GM12878 (cell line): ENCODE measurements around the gene SLC29A4. TPM values are rescaled to one million over a fixed set of nuclear protein-coding genes. Genes with fewer than 3 reads are reported as not detected.
"Not testable (repeated sequence)": the region's sequence is repeated elsewhere in the genome, so short reads cannot be mapped to it uniquely, and the experiment has no call there.

Experiments
- ATAC-seq: fragments of 200-7000 bp; cut with Tn5 transposase; 3 replicates; pipeline ENCODE4 v1.9.1; 2020; ENCODE audit warnings: mild to moderate bottlenecking, moderate library complexity
- BruUV-seq: library from RNA; stranded (reverse); fragments of 400-500 nt; replicated peaks from 2 replicates; lab custom pipeline; 2021; lab: Mats Ljungman, UMichigan
- CTCF ChIA-PET: fragments of 300-600 bp; sonication (Branson Sonifier 250); formaldehyde crosslinking; extraction: SDS; loops from one replicate; lab custom pipeline; 2021; ENCODE audit warnings: inconsistent platforms; lab: Yijun Ruan, JAX
- POLR2A ChIA-PET: fragments of 350-600 bp; formaldehyde crosslinking; extraction: SDS; loops from one replicate; lab custom pipeline; 2021; ENCODE audit warnings: inconsistent platforms; lab: Charles Lee
- RAD21 ChIA-PET: fragments of 300-600 bp; sonication (Branson Sonifier 250); formaldehyde crosslinking; loops from one replicate; lab custom pipeline; 2023; ENCODE audit warnings: antibody characterized with exemption; ENCODE audit not compliant: unreplicated experiment; lab: Charles Lee
- SMC1A ChIA-PET: fragments of 300-600 bp; sonication (Branson Sonifier 250); formaldehyde crosslinking; loops from one replicate; lab custom pipeline; 2023; ENCODE audit not compliant: unreplicated experiment, uncharacterized antibody; lab: Charles Lee
- DNase-seq: peaks from one replicate; pipeline ENCODE4 v3.0.0-alpha.2; 2011; ENCODE audit warnings: low read depth, low spot score
- FAIRE-seq: peaks from 3 replicates; lab custom pipeline; 2011; peaks lifted over from hg19 to GRCh38; lab: Jason Lieb, UNC
- H2AFZ ChIP-seq: 2 replicates; pipeline ENCODE4 v1.6.0; 2011; ENCODE audit warnings: low read depth, low read length, control low read depth; ENCODE audit not compliant: control insufficient read depth
- H3K27ac ChIP-seq: 2 replicates; pipeline ENCODE4 v1.5.1; 2011; ENCODE audit warnings: control low read depth; ENCODE audit not compliant: control insufficient read depth, insufficient read depth
- H3K27me3 ChIP-seq, 2 experiments: replicated peaks in 1 of 2; 2 replicates each; pipeline versions ENCODE4 v1.6.0 to v1.6.1; 2011; ENCODE audit warnings: low read length in 1 of 2; ENCODE audit not compliant: control insufficient read depth in 2 of 2, insufficient read depth in 2 of 2
- H3K36me3 ChIP-seq, 2 experiments: 2 replicates each; pipeline ENCODE4 v1.5.1; 2011; ENCODE audit warnings: low read length in 1 of 2; ENCODE audit not compliant: control insufficient read depth in 2 of 2, insufficient read depth in 2 of 2
- H3K4me1 ChIP-seq: 2 replicates; pipeline ENCODE4 v1.6.1; 2011; ENCODE audit warnings: mild to moderate bottlenecking, low read length, moderate library complexity, mixed read lengths; ENCODE audit not compliant: control insufficient read depth, insufficient read depth
- H3K4me2 ChIP-seq: 2 replicates; pipeline ENCODE4 v1.6.0; 2011; ENCODE audit warnings: control low read depth; ENCODE audit not compliant: control insufficient read depth, insufficient read depth
- H3K4me3 ChIP-seq: fragments of 200-600 bp; sonication (generic); 2 replicates; pipeline ENCODE4 v1.5.1; 2016
- H3K79me2 ChIP-seq: 2 replicates; pipeline ENCODE4 v1.6.0; 2011; ENCODE audit warnings: low read length; ENCODE audit not compliant: control insufficient read depth, insufficient read depth
- H3K9ac ChIP-seq: 2 replicates; pipeline ENCODE4 v1.8.0; 2011; ENCODE audit warnings: low read length, control low read depth, mixed read lengths; ENCODE audit not compliant: control insufficient read depth, insufficient read depth
- H3K9me3 ChIP-seq: replicated peaks from 3 replicates; pipeline ENCODE4 v1.5.1; 2011; ENCODE audit warnings: mild to moderate bottlenecking, low read length; ENCODE audit not compliant: control insufficient read depth, insufficient read depth
- H4K20me1 ChIP-seq: 2 replicates; pipeline ENCODE4 v1.6.0; 2011; ENCODE audit not compliant: control insufficient read depth, insufficient read depth
- CBFB ChIP-seq: IDR thresholded peaks from 2 replicates; pipeline ENCODE4 v1.6.1; 2016; ENCODE audit warnings: antibody characterized with exemption, low read depth
- CEBPB ChIP-seq, 2 experiments: fragments of 150-350 bp in 1 of 2; IDR thresholded peaks; 2 replicates each; pipeline ENCODE4 v1.6.1; 2012 to 2014; ENCODE audit warnings: low read depth in 2 of 2, low read length in 2 of 2, borderline replicate concordance in 1 of 2, inconsistent platforms in 1 of 2
- CHD4 ChIP-seq: fragments of 200-600 bp; sonication (generic); IDR thresholded peaks from 2 replicates; pipeline ENCODE4 v1.6.1; 2016; ENCODE audit warnings: mild to moderate bottlenecking
- HDAC6 ChIP-seq: fragments of 200-600 bp; sonication (generic); IDR thresholded peaks from one replicate; pipeline ENCODE4 v1.8.0; 2017; ENCODE audit warnings: antibody characterized with exemption; ENCODE audit not compliant: unreplicated experiment
- IKZF2 ChIP-seq, 2 experiments: fragments of 450-650 bp; IDR thresholded peaks; 2 replicates each; pipeline ENCODE4 v1.6.1; 2017; ENCODE audit warnings: mild to moderate bottlenecking in 2 of 2, moderate library complexity in 2 of 2
- MTA3 ChIP-seq: IDR thresholded peaks from 2 replicates; pipeline ENCODE4 v1.6.1; 2012; ENCODE audit warnings: low read length, inconsistent platforms, borderline replicate concordance
- NFYB ChIP-seq: IDR thresholded peaks from 2 replicates; pipeline ENCODE4 v1.6.1; 2011; ENCODE audit warnings: low read depth, mild to moderate bottlenecking, low read length, improper control_type of control experiment, moderate library complexity; ENCODE audit not compliant: insufficient read depth
- PAX5 ChIP-seq: IDR thresholded peaks from 2 replicates; pipeline ENCODE4 v1.6.1; 2011; ENCODE audit warnings: low read depth, low read length, borderline replicate concordance
- PKNOX1 ChIP-seq: fragments of 450-650 bp; IDR thresholded peaks from 2 replicates; pipeline ENCODE4 v1.6.1; 2016; ENCODE audit warnings: mild to moderate bottlenecking
- STAT1 ChIP-seq: fragments of 450-650 bp; conservative IDR thresholded peaks from 2 replicates; pipeline ENCODE4 v1.6.1; 2014; ENCODE audit warnings: antibody characterized with exemption, mild to moderate bottlenecking
- WGBS: methylation state at CpG from one replicate; pipeline ENCODE4 v1.1.6; 2016; ENCODE audit warnings: low lambda C conversion rate; ENCODE audit not compliant: insufficient replicate concordance, insufficient coverage; ENCODE audit errors: missing lambda C conversion rate; 5-methylcytosine and 5-hydroxymethylcytosine counted together
- in situ Hi-C: fragments of 300-500 bp; cut with MboI; formaldehyde crosslinking; loops from 9 replicates; pipeline ENCODE4 v1.14.3; 2018; ENCODE audit warnings: mixed read lengths
- intact Hi-C: fragments of 100-400 bp; cut with micrococcal nuclease; formaldehyde crosslinking; loops from one replicate; pipeline ENCODE4 v1.14.2; 2022; ENCODE audit not compliant: unreplicated experiment
- polyA plus RNA-seq, 11 experiments: library from polyadenylated mRNA; depleted of rRNA in 4 of 11; unstranded in 6 of 11; stranded (reverse) in 5 of 11; fragments of >200 nt; fragmentation: Nextera tagmentation in 4 of 11; fragmentation: Illumina TruSeq in 1 of 11; extraction: Ambion mirVana in 4 of 11; extraction: Trizol in 1 of 11; gene quantifications; 1 replicate in 1 of 11; 2 replicates in 10 of 11; pipeline versions ENCODE4 v1.2.1 to v1.2.3, GENCODE V29; 2011 to 2016; ENCODE audit warnings: inconsistent platforms in 2 of 11, missing spikeins in 2 of 11, low read depth in 1 of 11
- total RNA-seq, 4 experiments: library from RNA; depleted of rRNA in 3 of 4; stranded (reverse); fragments of >200 nt in 3 of 4; fragmentation: Illumina TruSeq in 1 of 4; extraction: Trizol in 1 of 4; gene quantifications; 2 replicates each; pipeline versions ENCODE4 v1.2.1 to v1.2.3, GENCODE V29; 2013 to 2021

SLC29A4 gene
- total and polyA plus RNA-seq, 10 of the 15 experiments (the other 5 are each of a cell fraction or from before 2014, with no cell fraction given): 0.11 to 0.72 (median 0.23) TPM; not detected in 3

GRCh38 chr7:5287802-5288201, 5.1 kb downstream of the SLC29A4 start:
- Histone ChIP-seq H3K9me3 (no peaks in the 10 kb centered on the region), H3K9ac (no peak overlapping the region), H4K20me1 (no peaks in the 10 kb centered on the region), H3K4me3 (no peak overlapping the region), H3K36me3 (no peaks in the 10 kb centered on the region), H3K79me2 (no peaks in the 10 kb centered on the region), H3K27ac (no peak overlapping the region), H3K4me2 (no peak overlapping the region), H3K4me1 (no peaks in the 10 kb centered on the region), H2AFZ (no peak overlapping the region), H3K27me3 (no peaks in the 10 kb centered on the region; a peak in 1 of 4 replicates)
- FAIRE-seq (no peak), DNase-seq (no peak), ATAC-seq (no peak)
- no TSS peak for BruUV-seq
- ChIA-PET POLR2A (no interaction called here), SMC1A (no interaction called here), RAD21 (no interaction called here)
- in situ Hi-C loops: no loop called here
- 86% methylated on average over 17 of the region's 19 CpGs for WGBS
- TF ChIP-seq CHD4 (no peak), CBFB (no peak), PKNOX1 (no peak), STAT1 (no peak), NFYB (no peak), PAX5 (no peak), CEBPB (IDR thresholded peaks at IDR 0.05; ENCODE audit: borderline replicate concordance in 1 of 2, low read depth in 2 of 2, low read length in 2 of 2) (no peak), MTA3 (no peak), IKZF2 (IDR thresholded peaks at IDR 0.05) (no peak), HDAC6 (no peak)
- TF ChIP-seq, all 136 proteins: peak for 0
- intact Hi-C loops: no loop called here
- CTCF ChIA-PET: interaction anchor here (1.0 to 1.7 kb wide), 2 partner anchors 17 to 48 kb away, joined by 3 to 4 read pairs; no protein-coding TSS in a partner anchor

GRCh38 chr7:5288560-5288959, 5.8 kb downstream of the SLC29A4 start:
- intact Hi-C loops, H2AFZ ChIP-seq, ATAC-seq, H3K79me2 ChIP-seq, POLR2A ChIA-PET, H3K27me3 ChIP-seq, H3K9ac ChIP-seq, in situ Hi-C loops, H3K4me1 ChIP-seq, H3K4me2 ChIP-seq, H3K9me3 ChIP-seq, FAIRE-seq, BruUV-seq, DNase-seq, H3K36me3 ChIP-seq, H3K27ac ChIP-seq, H4K20me1 ChIP-seq, RAD21 ChIA-PET, H3K4me3 ChIP-seq, SMC1A ChIA-PET: not testable (repeated sequence)
- CTCF ChIA-PET: interaction anchor here (0.6 to 1.7 kb wide), 3 partner anchors 17 to 459 kb away, joined by 3 read pairs; no protein-coding TSS in a partner anchor
- WGBS: 67% methylated on average over 8 of the region's 8 CpGs
